H1 (cell line): ENCODE measurements around the gene FIS1. TPM values are rescaled to one million over a fixed set of nuclear protein-coding genes. Genes with fewer than 3 reads are reported as not detected.

Experiments used
- CBX8 ChIP-seq: fragments of 300-800, 300-1000 bp; sonication (generic); IDR thresholded peaks from 2 replicates; pipeline ENCODE4 v1.7.1; 2016; ENCODE audit warnings: low read depth, low read length, borderline replicate concordance
- EZH2 ChIP-seq: fragments of 200-600 bp; sonication (generic); IDR thresholded peaks from 2 replicates; pipeline ENCODE4 v1.7.1; 2012; ENCODE audit warnings: low read depth, mild to moderate bottlenecking, moderate library complexity, low read length, inconsistent platforms; ENCODE audit not compliant: severe bottlenecking
- HDAC2 ChIP-seq, 2 experiments: fragments of 300-600 bp in 1 of 2; sonication (generic) in 1 of 2; IDR thresholded peaks; 2 replicates each; pipeline ENCODE4 v1.6.1; 2011 to 2012; ENCODE audit warnings: low read depth in 2 of 2, low read length in 2 of 2, mild to moderate bottlenecking in 2 of 2, moderate library complexity in 2 of 2, borderline replicate concordance in 1 of 2, inconsistent platforms in 1 of 2
- RBBP5 ChIP-seq: IDR thresholded peaks from 2 replicates; pipeline ENCODE4 v1.7.1; 2012; ENCODE audit warnings: low read depth, mild to moderate bottlenecking, inconsistent platforms, low read length, moderate library complexity, borderline replicate concordance
- polyA plus RNA-seq, 7 experiments: library from polyadenylated mRNA; depleted of rRNA in 3 of 7; stranded (reverse) in 5 of 7; unstranded in 2 of 7; fragments of >200 nt in 5 of 7; fragments of 200-250 nt in 2 of 7; gene quantifications; 1 replicate in 5 of 7; 2 replicates in 1 of 7; 4 replicates in 1 of 7; pipeline versions ENCODE4 v1.2.1 to v1.2.3, GENCODE V29; 2011 to 2013; ENCODE audit warnings: missing spikeins in 2 of 7, mixed read lengths in 2 of 7
- total RNA-seq: library from RNA; stranded (reverse); fragmentation: NEBNext Ultra II Directional; extraction: Animal tissue kit (Norgen Biotek cat#: 25700); gene quantifications from 2 replicates; pipeline ENCODE4 v1.2.1, GENCODE V29; 2021
- TF ChIP-seq, protein P1 (sequence below): IDR thresholded peaks from 2 replicates; pipeline ENCODE4 v1.6.1; 2012; ENCODE audit warnings: inconsistent platforms
- TF ChIP-seq, protein P2 (sequence below), 3 experiments: IDR thresholded peaks; 1 replicate in 2 of 3; 2 replicates in 1 of 3; pipeline versions ENCODE4 v1.5.1 to v1.6.1; 2011; ENCODE audit warnings: low read length in 3 of 3, mild to moderate bottlenecking in 3 of 3, inconsistent platforms in 2 of 3, low read depth in 1 of 3, moderate library complexity in 1 of 3; ENCODE audit not compliant: insufficient read depth in 1 of 3; ENCODE audit errors: control extremely low read depth in 1 of 3
- TF ChIP-seq, protein P3 (sequence below): fragments of 300-600 bp; sonication (generic); IDR thresholded peaks from 2 replicates; pipeline ENCODE4 v1.7.1; 2012; ENCODE audit warnings: low read length, moderate library complexity, mild to moderate bottlenecking, inconsistent platforms; ENCODE audit not compliant: insufficient replicate concordance

Gene FIS1
- total and polyA plus RNA-seq, 2 of the 8 experiments (the other 6 are each of a cell fraction or from before 2014, with no cell fraction given), result 128 to 195 TPM

DNA sequence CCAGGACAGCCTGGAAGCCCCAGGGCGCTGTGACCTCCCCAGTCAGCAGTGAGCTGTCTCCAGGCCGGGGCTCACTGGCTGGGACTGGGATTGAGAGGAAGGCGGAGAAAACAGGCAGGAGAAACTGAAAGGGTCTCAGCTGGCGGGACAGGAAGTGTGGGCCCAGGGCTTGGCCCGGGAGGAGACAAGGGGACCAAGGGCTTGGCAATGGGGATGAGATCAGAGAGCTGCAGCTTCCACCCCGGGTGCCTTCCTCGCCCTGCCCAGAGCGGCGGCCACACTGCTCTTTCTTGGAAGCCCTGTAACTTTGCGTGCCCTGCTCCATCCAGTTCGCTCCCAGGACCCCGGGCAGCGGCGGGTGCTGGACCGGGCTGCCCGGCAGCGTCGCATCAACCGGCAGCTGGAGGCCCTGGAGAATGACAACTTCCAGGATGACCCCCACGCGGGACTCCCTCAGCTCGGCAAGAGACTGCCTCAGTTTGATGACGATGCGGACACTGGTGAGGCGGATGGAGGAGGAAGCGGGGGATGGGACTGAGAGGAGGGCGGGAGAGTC lies 22.5 kb downstream of the FIS1 start (continued):
- TF ChIP-seq, protein P1, sequence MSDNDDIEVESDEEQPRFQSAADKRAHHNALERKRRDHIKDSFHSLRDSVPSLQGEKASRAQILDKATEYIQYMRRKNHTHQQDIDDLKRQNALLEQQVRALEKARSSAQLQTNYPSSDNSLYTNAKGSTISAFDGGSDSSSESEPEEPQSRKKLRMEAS, result no peak
- TF ChIP-seq HDAC2 (IDR thresholded peaks at IDR 0.05; ENCODE audit: borderline replicate concordance in 1 of 2, low read depth in 2 of 2, low read length in 2 of 2) (no peak), EZH2 (no peak), RBBP5 (no peak), CBX8 (no peak)
- TF ChIP-seq, protein P2, sequence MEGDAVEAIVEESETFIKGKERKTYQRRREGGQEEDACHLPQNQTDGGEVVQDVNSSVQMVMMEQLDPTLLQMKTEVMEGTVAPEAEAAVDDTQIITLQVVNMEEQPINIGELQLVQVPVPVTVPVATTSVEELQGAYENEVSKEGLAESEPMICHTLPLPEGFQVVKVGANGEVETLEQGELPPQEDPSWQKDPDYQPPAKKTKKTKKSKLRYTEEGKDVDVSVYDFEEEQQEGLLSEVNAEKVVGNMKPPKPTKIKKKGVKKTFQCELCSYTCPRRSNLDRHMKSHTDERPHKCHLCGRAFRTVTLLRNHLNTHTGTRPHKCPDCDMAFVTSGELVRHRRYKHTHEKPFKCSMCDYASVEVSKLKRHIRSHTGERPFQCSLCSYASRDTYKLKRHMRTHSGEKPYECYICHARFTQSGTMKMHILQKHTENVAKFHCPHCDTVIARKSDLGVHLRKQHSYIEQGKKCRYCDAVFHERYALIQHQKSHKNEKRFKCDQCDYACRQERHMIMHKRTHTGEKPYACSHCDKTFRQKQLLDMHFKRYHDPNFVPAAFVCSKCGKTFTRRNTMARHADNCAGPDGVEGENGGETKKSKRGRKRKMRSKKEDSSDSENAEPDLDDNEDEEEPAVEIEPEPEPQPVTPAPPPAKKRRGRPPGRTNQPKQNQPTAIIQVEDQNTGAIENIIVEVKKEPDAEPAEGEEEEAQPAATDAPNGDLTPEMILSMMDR (IDR thresholded peaks at IDR 0.05; ENCODE audit: control extremely low read depth in 1 of 3, insufficient read depth in 1 of 3, low read depth in 1 of 3, low read length in 3 of 3), result no peak
- TF ChIP-seq, protein P3, sequence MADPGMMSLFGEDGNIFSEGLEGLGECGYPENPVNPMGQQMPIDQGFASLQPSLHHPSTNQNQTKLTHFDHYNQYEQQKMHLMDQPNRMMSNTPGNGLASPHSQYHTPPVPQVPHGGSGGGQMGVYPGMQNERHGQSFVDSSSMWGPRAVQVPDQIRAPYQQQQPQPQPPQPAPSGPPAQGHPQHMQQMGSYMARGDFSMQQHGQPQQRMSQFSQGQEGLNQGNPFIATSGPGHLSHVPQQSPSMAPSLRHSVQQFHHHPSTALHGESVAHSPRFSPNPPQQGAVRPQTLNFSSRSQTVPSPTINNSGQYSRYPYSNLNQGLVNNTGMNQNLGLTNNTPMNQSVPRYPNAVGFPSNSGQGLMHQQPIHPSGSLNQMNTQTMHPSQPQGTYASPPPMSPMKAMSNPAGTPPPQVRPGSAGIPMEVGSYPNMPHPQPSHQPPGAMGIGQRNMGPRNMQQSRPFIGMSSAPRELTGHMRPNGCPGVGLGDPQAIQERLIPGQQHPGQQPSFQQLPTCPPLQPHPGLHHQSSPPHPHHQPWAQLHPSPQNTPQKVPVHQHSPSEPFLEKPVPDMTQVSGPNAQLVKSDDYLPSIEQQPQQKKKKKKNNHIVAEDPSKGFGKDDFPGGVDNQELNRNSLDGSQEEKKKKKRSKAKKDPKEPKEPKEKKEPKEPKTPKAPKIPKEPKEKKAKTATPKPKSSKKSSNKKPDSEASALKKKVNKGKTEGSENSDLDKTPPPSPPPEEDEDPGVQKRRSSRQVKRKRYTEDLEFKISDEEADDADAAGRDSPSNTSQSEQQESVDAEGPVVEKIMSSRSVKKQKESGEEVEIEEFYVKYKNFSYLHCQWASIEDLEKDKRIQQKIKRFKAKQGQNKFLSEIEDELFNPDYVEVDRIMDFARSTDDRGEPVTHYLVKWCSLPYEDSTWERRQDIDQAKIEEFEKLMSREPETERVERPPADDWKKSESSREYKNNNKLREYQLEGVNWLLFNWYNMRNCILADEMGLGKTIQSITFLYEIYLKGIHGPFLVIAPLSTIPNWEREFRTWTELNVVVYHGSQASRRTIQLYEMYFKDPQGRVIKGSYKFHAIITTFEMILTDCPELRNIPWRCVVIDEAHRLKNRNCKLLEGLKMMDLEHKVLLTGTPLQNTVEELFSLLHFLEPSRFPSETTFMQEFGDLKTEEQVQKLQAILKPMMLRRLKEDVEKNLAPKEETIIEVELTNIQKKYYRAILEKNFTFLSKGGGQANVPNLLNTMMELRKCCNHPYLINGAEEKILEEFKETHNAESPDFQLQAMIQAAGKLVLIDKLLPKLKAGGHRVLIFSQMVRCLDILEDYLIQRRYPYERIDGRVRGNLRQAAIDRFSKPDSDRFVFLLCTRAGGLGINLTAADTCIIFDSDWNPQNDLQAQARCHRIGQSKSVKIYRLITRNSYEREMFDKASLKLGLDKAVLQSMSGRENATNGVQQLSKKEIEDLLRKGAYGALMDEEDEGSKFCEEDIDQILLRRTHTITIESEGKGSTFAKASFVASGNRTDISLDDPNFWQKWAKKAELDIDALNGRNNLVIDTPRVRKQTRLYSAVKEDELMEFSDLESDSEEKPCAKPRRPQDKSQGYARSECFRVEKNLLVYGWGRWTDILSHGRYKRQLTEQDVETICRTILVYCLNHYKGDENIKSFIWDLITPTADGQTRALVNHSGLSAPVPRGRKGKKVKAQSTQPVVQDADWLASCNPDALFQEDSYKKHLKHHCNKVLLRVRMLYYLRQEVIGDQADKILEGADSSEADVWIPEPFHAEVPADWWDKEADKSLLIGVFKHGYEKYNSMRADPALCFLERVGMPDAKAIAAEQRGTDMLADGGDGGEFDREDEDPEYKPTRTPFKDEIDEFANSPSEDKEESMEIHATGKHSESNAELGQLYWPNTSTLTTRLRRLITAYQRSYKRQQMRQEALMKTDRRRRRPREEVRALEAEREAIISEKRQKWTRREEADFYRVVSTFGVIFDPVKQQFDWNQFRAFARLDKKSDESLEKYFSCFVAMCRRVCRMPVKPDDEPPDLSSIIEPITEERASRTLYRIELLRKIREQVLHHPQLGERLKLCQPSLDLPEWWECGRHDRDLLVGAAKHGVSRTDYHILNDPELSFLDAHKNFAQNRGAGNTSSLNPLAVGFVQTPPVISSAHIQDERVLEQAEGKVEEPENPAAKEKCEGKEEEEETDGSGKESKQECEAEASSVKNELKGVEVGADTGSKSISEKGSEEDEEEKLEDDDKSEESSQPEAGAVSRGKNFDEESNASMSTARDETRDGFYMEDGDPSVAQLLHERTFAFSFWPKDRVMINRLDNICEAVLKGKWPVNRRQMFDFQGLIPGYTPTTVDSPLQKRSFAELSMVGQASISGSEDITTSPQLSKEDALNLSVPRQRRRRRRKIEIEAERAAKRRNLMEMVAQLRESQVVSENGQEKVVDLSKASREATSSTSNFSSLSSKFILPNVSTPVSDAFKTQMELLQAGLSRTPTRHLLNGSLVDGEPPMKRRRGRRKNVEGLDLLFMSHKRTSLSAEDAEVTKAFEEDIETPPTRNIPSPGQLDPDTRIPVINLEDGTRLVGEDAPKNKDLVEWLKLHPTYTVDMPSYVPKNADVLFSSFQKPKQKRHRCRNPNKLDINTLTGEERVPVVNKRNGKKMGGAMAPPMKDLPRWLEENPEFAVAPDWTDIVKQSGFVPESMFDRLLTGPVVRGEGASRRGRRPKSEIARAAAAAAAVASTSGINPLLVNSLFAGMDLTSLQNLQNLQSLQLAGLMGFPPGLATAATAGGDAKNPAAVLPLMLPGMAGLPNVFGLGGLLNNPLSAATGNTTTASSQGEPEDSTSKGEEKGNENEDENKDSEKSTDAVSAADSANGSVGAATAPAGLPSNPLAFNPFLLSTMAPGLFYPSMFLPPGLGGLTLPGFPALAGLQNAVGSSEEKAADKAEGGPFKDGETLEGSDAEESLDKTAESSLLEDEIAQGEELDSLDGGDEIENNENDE, result no peak
